ENCODE measurements around the gene JOSD1. TPM values are rescaled to one million over a fixed set of nuclear protein-coding genes. Genes with fewer than 3 reads are reported as not detected.
A peak's percentile ranks its signal among the peaks of the same experiment; 100 is the strongest.
"Not testable (repeated sequence)": the region's sequence is repeated elsewhere in the genome, so short reads cannot be mapped to it uniquely, and the experiment has no call there.

JOSD1 gene
- polyA plus RNA-seq, 1 donor = 37.2 TPM

- DNase-seq = peak; percentile 91
Measured at GRCh38 chr22:38681582-38682335, 19.0 kb downstream of the JOSD1 start, which contains the start of gene TOMM22. Gene TOMM22, plus strand, starts transcription at chr22:38681957. Its CDS starts 22 bp downstream, at chr22:38681979.

GRCh38 chr22:38675833-38676232 lies 24.9 kb downstream of the JOSD1 start:
- DNase-seq = no peak

- no peak for DNase-seq
Measured at GRCh38 chr22:38674888-38675287, 25.9 kb downstream of the JOSD1 start.

GRCh38 chr22:38657045-38657909 lies 43.5 kb downstream of the JOSD1 start:
- no peak for DNase-seq

- peak; percentile 92 for DNase-seq
Measured at GRCh38 chr22:38656256-38657044, 44.3 kb downstream of the JOSD1 start, which contains the start of the genes CBY1 and FAM227A. Gene CBY1, plus strand, starts transcription at chr22:38656638. Its CDS starts 11,417 bp downstream, at chr22:38668055. Gene FAM227A, minus strand, starts transcription at chr22:38656392. Its CDS starts 6,224 bp downstream, at chr22:38650168.

GRCh38 chr22:38655519-38656255 lies 45.1 kb downstream of the JOSD1 start:
- DNase-seq = peak; percentile 14

- DNase-seq = no peak
Measured at GRCh38 chr22:38653741-38654140, 47.0 kb downstream of the JOSD1 start.

GRCh38 chr22:38652859-38653258 lies 47.9 kb downstream of the JOSD1 start:
- DNase-seq = no peak

- DNase-seq = no peak
Measured at GRCh38 chr22:38649841-38650522, 50.8 kb downstream of the JOSD1 start.

GRCh38 chr22:38645430-38645829 lies 55.3 kb downstream of the JOSD1 start:
- no peak for DNase-seq

- DNase-seq = not testable (repeated sequence)
Measured at GRCh38 chr22:38644245-38644644, 56.5 kb downstream of the JOSD1 start.

GRCh38 chr22:38641476-38642040 lies 59.2 kb downstream of the JOSD1 start:
- no peak for DNase-seq

- DNase-seq = no peak
Measured at GRCh38 chr22:38638728-38639127, 62.0 kb downstream of the JOSD1 start.

- DNase-seq = no peak
Measured at GRCh38 chr22:38638216-38638615, 62.5 kb downstream of the JOSD1 start.

Other genes with a start within 250 kb of the JOSD1 start
- gene KCNJ4, start 245.7 kb downstream of the JOSD1 start, polyA plus RNA-seq (ENCODE audit: insufficient read length) = 1.6 TPM
- 19.3 TPM for gene KDELR3, start 232.8 kb downstream of the JOSD1 start, polyA plus RNA-seq (ENCODE audit: insufficient read length)
- 329 TPM for gene DDX17, start 194.6 kb downstream of the JOSD1 start, polyA plus RNA-seq (ENCODE audit: insufficient read length)
- gene DMC1, start 130.8 kb downstream of the JOSD1 start, polyA plus RNA-seq (ENCODE audit: insufficient read length) = 8.0 TPM
- 0.77 TPM for gene FAM227A, start 44.6 kb downstream of the JOSD1 start, polyA plus RNA-seq (ENCODE audit: insufficient read length)
- 34.4 TPM for gene CBY1, start 44.3 kb downstream of the JOSD1 start, polyA plus RNA-seq (ENCODE audit: insufficient read length)
- gene TOMM22, start 19.0 kb downstream of the JOSD1 start, polyA plus RNA-seq (ENCODE audit: insufficient read length) = 89.3 TPM
- gene GTPBP1, start 5.0 kb upstream of the JOSD1 start, polyA plus RNA-seq (ENCODE audit: insufficient read length) = 35.8 TPM
- gene SUN2, start 55.1 kb upstream of the JOSD1 start, polyA plus RNA-seq (ENCODE audit: insufficient read length) = 59.3 TPM
- 12.2 TPM for gene DNAL4, start 93.2 kb upstream of the JOSD1 start, polyA plus RNA-seq (ENCODE audit: insufficient read length)
- 4.1 TPM for gene NPTXR, start 143.1 kb upstream of the JOSD1 start, polyA plus RNA-seq (ENCODE audit: insufficient read length)
- gene CBX6, start 171.3 kb upstream of the JOSD1 start, polyA plus RNA-seq (ENCODE audit: insufficient read length) = 29.0 TPM

All from hindlimb muscle (tissue), 1 donor.